ENCODE data around the gene PKD1. TPM values are rescaled to one million over a fixed set of nuclear protein-coding genes. Genes with fewer than 3 reads are reported as not detected.

PKD1 gene
- total and polyA plus RNA-seq, 2 of the 13 experiments (the other 11 are each of a cell fraction or from before 2014, with no cell fraction given) = 22.1 to 23.0 TPM

GRCh38 chr16:2096853-2097595 is 38.7 kb downstream of the PKD1 start:
- H3K4me3 ChIP-seq (replicated peaks in 1 of 3; ENCODE audit: insufficient read depth in 1 of 3, low read depth in 2 of 3, low read length in 3 of 3) = no peak overlapping the region
- no peak for FAIRE-seq
- TF ChIP-seq REPIN1 (CRISPR knock-in tag; IDR thresholded peaks at IDR 0.05; ENCODE audit: borderline replicate concordance, low read depth) (no peak), GATA4 (IDR thresholded peaks at IDR 0.05; ENCODE audit: borderline replicate concordance, low read depth) (no peak), ZNF660 (CRISPR knock-in tag; IDR thresholded peaks at IDR 0.05; ENCODE audit: borderline replicate concordance, low read depth) (no peak)
- 100% methylated on average over 5 of the region's 25 CpGs for WGBS (ENCODE audit: low lambda C conversion rate)
- no peak overlapping the region for H3K4me2 ChIP-seq (ENCODE audit: low read depth, low read length)
- no peak overlapping the region for H3K9ac ChIP-seq (ENCODE audit: insufficient read depth, low read depth, low read length)
- H3K27ac ChIP-seq (ENCODE audit: extremely low read length, insufficient read depth, low read length) = no peak overlapping the region
- no peaks in the 10 kb centered on the region for H3K79me2 ChIP-seq (ENCODE audit: insufficient read depth, low read length)
- no peak for DNase-seq (ENCODE audit: low spot score)
- in situ Hi-C loops (cut with HindIII; ENCODE audit: extremely low pct_ligation_motif_present, low pct_unique_long_range_greater_than_20kb) = no loop called here
- no peak for ATAC-seq
- no peaks in the 10 kb centered on the region for H3K9me3 ChIP-seq (ENCODE audit: low read length)
- H4K20me1 ChIP-seq (ENCODE audit: insufficient read depth, low read length) = no peaks in the 10 kb centered on the region
- intact Hi-C loops (cut with micrococcal nuclease; ENCODE audit: unreplicated experiment) = no loop called here
- H3K27me3 ChIP-seq (ENCODE audit: control insufficient read depth in 1 of 2, insufficient read depth in 2 of 2, low read length in 2 of 2) = no peaks in the 10 kb centered on the region
- POLR2A ChIA-PET = no interaction called here
- no peaks in the 10 kb centered on the region for H3K4me1 ChIP-seq (ENCODE audit: insufficient read depth, low read length)
- no peak overlapping the region for H2AFZ ChIP-seq (ENCODE audit: low read length)
- peaks cover 4 to 22% of the 10 kb centered on the region in 2 experiments; a peak in 4 of 5 replicates for H3K36me3 ChIP-seq (replicated peaks in 1 of 2; ENCODE audit: control insufficient read depth in 1 of 2, insufficient read depth in 2 of 2, low read length in 2 of 2)
- no TSS peak for BruUV-seq (replicated peaks)
- CTCF ChIA-PET (ENCODE audit: low intra/inter-chr PET ratio, low total read pairs) = no interaction called here

- Histone ChIP-seq H3K4me3 (replicated peaks in 1 of 3; ENCODE audit: insufficient read depth in 1 of 3, low read depth in 2 of 3, low read length in 3 of 3) (no peak overlapping the region), H3K4me2 (ENCODE audit: low read depth, low read length) (no peak overlapping the region), H3K79me2 (ENCODE audit: insufficient read depth, low read length) (no peaks in the 10 kb centered on the region), H4K20me1 (ENCODE audit: insufficient read depth, low read length) (no peaks in the 10 kb centered on the region), H3K9me3 (ENCODE audit: low read length) (no peaks in the 10 kb centered on the region), H3K27me3 (ENCODE audit: control insufficient read depth in 1 of 2, insufficient read depth in 2 of 2, low read length in 2 of 2) (no peaks in the 10 kb centered on the region), H3K9ac (ENCODE audit: insufficient read depth, low read depth, low read length) (no peak overlapping the region), H2AFZ (ENCODE audit: low read length) (no peak overlapping the region), H3K36me3 (replicated peaks in 1 of 2; ENCODE audit: control insufficient read depth in 1 of 2, insufficient read depth in 2 of 2, low read length in 2 of 2) (peaks cover 4 to 22% of the 10 kb centered on the region in 2 experiments; a peak in 4 of 5 replicates), H3K27ac (ENCODE audit: extremely low read length, insufficient read depth, low read length) (no peak overlapping the region), H3K4me1 (ENCODE audit: insufficient read depth, low read length) (no peaks in the 10 kb centered on the region)
- 97% methylated on average over 17 of the region's 23 CpGs for WGBS (ENCODE audit: low lambda C conversion rate)
- intact Hi-C loops (cut with micrococcal nuclease; ENCODE audit: unreplicated experiment) (no loop called here), in situ Hi-C loops (cut with HindIII; ENCODE audit: extremely low pct_ligation_motif_present, low pct_unique_long_range_greater_than_20kb) (no loop called here)
- DNase-seq (ENCODE audit: low spot score) (no peak), FAIRE-seq (no peak), ATAC-seq (no peak)
- no TSS peak for BruUV-seq (replicated peaks)
- ChIA-PET POLR2A (no interaction called here), CTCF (ENCODE audit: low intra/inter-chr PET ratio, low total read pairs) (no interaction called here)
- TF ChIP-seq AGO2 (optimal IDR thresholded peaks at IDR 0.05; ENCODE audit: low read depth, low read length) (peak; percentile 35), KMT2B (CRISPR knock-in tag; IDR thresholded peaks at IDR 0.05) (no peak)
Observed at GRCh38 chr16:2095918-2096582, 39.6 kb downstream of the PKD1 start.
